WTC11 (cell line): Measurements from ENCODE around the gene RHOBTB1. TPM values are rescaled to one million over a fixed set of nuclear protein-coding genes. Genes with fewer than 3 reads are reported as not detected.

ENCODE experiments used
- ATAC-seq: fragments of 200-7000 bp; cut with Tn5 transposase; 2 replicates; pipeline ENCODE4 v1.10.0; 2021; ENCODE audit warnings: mild to moderate bottlenecking, moderate library complexity
- CTCF ChIA-PET: fragments of 300-600 bp; sonication (Branson Sonifier 250); formaldehyde crosslinking; loops from one replicate; lab custom pipeline; 2021; ENCODE audit warnings: antibody characterized with exemption; lab: Charles Lee
- POLR2A ChIA-PET: fragments of 350-600 bp; sonication (Branson Sonifier 250); formaldehyde crosslinking; loops from one replicate; lab custom pipeline; 2021; ENCODE audit warnings: antibody characterized with exemption; lab: Charles Lee
- DNase-seq: peaks from one replicate; pipeline ENCODE4 v3.0.0; 2021; ENCODE audit warnings: low spot score
- H3K27ac Mint-ChIP-seq: 2 replicates; pipeline ENCODE4 v1.8.0; 2021; ENCODE audit warnings: mixed read lengths
- H3K27me3 Mint-ChIP-seq: 2 replicates; pipeline ENCODE4 v1.8.0; 2021; ENCODE audit warnings: low read depth, mild to moderate bottlenecking, moderate library complexity, mixed read lengths
- H3K36me3 Mint-ChIP-seq: 2 replicates; pipeline ENCODE4 v1.8.0; 2021; ENCODE audit warnings: mixed read lengths
- H3K4me1 Mint-ChIP-seq: 2 replicates; pipeline ENCODE4 v1.8.0; 2022; ENCODE audit warnings: mixed read lengths
- H3K4me3 Mint-ChIP-seq: 2 replicates; pipeline ENCODE4 v1.8.0; 2021; ENCODE audit warnings: mild to moderate bottlenecking, moderate library complexity, mixed read lengths
- H3K9me3 Mint-ChIP-seq: 2 replicates; pipeline ENCODE4 v1.8.0; 2021; ENCODE audit warnings: mixed read lengths
- ATF6 ChIP-seq: sonication (generic); formaldehyde crosslinking; IDR thresholded peaks from 2 replicates; pipeline ENCODE4 v1.8.1; 2023; ENCODE audit warnings: mild to moderate bottlenecking, missing genetic modification reagents
- CBFB ChIP-seq: sonication (generic); formaldehyde crosslinking; IDR thresholded peaks from 2 replicates; pipeline ENCODE4 v1.8.1; 2022; ENCODE audit warnings: mild to moderate bottlenecking, low read depth, missing genetic modification reagents
- CREM ChIP-seq: sonication (generic); formaldehyde crosslinking; IDR thresholded peaks from 2 replicates; pipeline ENCODE4 v1.8.1; 2022; ENCODE audit warnings: mild to moderate bottlenecking, missing genetic modification reagents, moderate library complexity
- E2F5 ChIP-seq: sonication (generic); formaldehyde crosslinking; IDR thresholded peaks from 2 replicates; pipeline ENCODE4 v1.8.1; 2022; ENCODE audit warnings: mild to moderate bottlenecking, moderate library complexity, missing genetic modification reagents
- EMX1 ChIP-seq: fragments of 250-450 bp; sonication (Bioruptor Pico); IDR thresholded peaks from 2 replicates; pipeline ENCODE4 v1.8.0; 2021; ENCODE audit warnings: mild to moderate bottlenecking
- ERG ChIP-seq: fragments of 250-450 bp; sonication (Bioruptor Pico); IDR thresholded peaks from 2 replicates; pipeline ENCODE4 v1.8.0; 2021; ENCODE audit warnings: mild to moderate bottlenecking
- ESRRA ChIP-seq: sonication (generic); formaldehyde crosslinking; IDR thresholded peaks from 2 replicates; pipeline ENCODE4 v1.8.1; 2022; ENCODE audit warnings: mild to moderate bottlenecking, missing genetic modification reagents, borderline replicate concordance
- FOXJ3 ChIP-seq: sonication (generic); formaldehyde crosslinking; IDR thresholded peaks from 2 replicates; pipeline ENCODE4 v1.9.0; 2021; ENCODE audit warnings: missing genetic modification reagents, mild to moderate bottlenecking, borderline replicate concordance
- NR3C1 ChIP-seq: sonication (generic); formaldehyde crosslinking; conservative IDR thresholded peaks from 2 replicates; pipeline ENCODE4 v1.8.1; 2023; ENCODE audit warnings: low read depth, mild to moderate bottlenecking, missing genetic modification reagents
- SMAD3 ChIP-seq: sonication (generic); formaldehyde crosslinking; IDR thresholded peaks from 2 replicates; pipeline ENCODE4 v1.8.0; 2022; ENCODE audit warnings: missing genetic modification reagents, mild to moderate bottlenecking, borderline replicate concordance
- SP1 ChIP-seq: sonication (generic); formaldehyde crosslinking; conservative IDR thresholded peaks from 2 replicates; pipeline ENCODE4 v1.8.1; 2022; ENCODE audit warnings: missing genetic modification reagents
- STAT6 ChIP-seq: sonication (generic); formaldehyde crosslinking; conservative IDR thresholded peaks from 2 replicates; pipeline ENCODE4 v1.8.1; 2023; ENCODE audit warnings: mild to moderate bottlenecking, low read depth, missing genetic modification reagents, moderate library complexity
- TEAD4 ChIP-seq: sonication (generic); formaldehyde crosslinking; IDR thresholded peaks from 2 replicates; pipeline ENCODE4 v1.8.0; 2022; ENCODE audit warnings: mild to moderate bottlenecking, missing genetic modification reagents
- total RNA-seq: library from RNA; stranded (reverse); gene quantifications from 3 replicates; pipeline ENCODE4 v1.2.3, GENCODE V29; 2021
- TF ChIP-seq, protein P1 (sequence below): sonication (generic); formaldehyde crosslinking; IDR thresholded peaks from 2 replicates; pipeline ENCODE4 v1.8.0; 2022; ENCODE audit warnings: mild to moderate bottlenecking, missing genetic modification reagents
- TF ChIP-seq, protein P2 (sequence below): sonication (generic); formaldehyde crosslinking; IDR thresholded peaks from 2 replicates; pipeline ENCODE4 v1.8.1; 2023; ENCODE audit warnings: mild to moderate bottlenecking, missing genetic modification reagents, moderate library complexity
- TF ChIP-seq, protein P3 (sequence below): sonication (generic); formaldehyde crosslinking; conservative IDR thresholded peaks from 2 replicates; pipeline ENCODE4 v1.8.1; 2022; ENCODE audit warnings: mild to moderate bottlenecking, missing genetic modification reagents
- TF ChIP-seq, protein P4 (sequence below): sonication (generic); formaldehyde crosslinking; IDR thresholded peaks from 2 replicates; pipeline ENCODE4 v1.8.1; 2022; ENCODE audit warnings: low read depth, missing genetic modification reagents, borderline replicate concordance

Gene RHOBTB1
- total RNA-seq, 1 experiment from 2014 or later: 6.9 TPM

DNA sequence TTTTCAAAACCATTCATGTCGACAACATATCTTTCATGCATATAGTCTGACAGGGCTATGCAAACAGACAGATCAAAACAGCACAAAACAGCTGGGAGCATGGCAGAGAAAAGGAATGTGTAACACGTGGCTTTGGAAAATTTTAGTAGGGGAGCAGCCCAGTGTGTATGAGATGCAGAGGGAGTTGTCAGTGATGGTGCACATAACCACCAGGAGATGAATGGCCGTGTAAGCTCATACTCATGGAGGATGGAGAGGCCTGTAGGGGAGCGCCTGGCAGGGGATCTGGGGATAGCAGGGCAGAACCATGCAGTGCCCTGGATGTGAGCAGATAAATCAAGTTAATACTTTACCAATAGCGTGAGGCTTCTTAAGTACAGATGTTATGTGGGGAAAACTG lies 45.7 kb downstream of the RHOBTB1 start:
- POLR2A ChIA-PET: no interaction called here
- ATAC-seq (no peak), DNase-seq (no peak)
- H3K36me3 Mint-ChIP-seq: no peaks in the 10 kb centered on the region
- CTCF ChIA-PET: no interaction called here
- TF ChIP-seq, protein P1, sequence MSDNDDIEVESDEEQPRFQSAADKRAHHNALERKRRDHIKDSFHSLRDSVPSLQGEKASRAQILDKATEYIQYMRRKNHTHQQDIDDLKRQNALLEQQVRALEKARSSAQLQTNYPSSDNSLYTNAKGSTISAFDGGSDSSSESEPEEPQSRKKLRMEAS (CRISPR knock-in tag): no peak
- no peak for TF ChIP-seq TEAD4 (CRISPR knock-in tag)
- no peaks in the 10 kb centered on the region for H3K4me1 Mint-ChIP-seq
- H3K27ac Mint-ChIP-seq: no peak overlapping the region
- no peak overlapping the region for H3K4me3 Mint-ChIP-seq
- H3K27me3 Mint-ChIP-seq: no peaks in the 10 kb centered on the region
- no peaks in the 10 kb centered on the region for H3K9me3 Mint-ChIP-seq

GRCh38 chr10:60896810-60897209 lies 47.2 kb downstream of the RHOBTB1 start:
- ChIA-PET CTCF (interaction anchor here (0.6 kb wide), 1 partner anchor 331 kb away, joined by 3 read pairs; no protein-coding TSS in a partner anchor), POLR2A (no interaction called here)
- Mint-ChIP-seq H3K4me1 (no peaks in the 10 kb centered on the region), H3K36me3 (no peaks in the 10 kb centered on the region), H3K4me3 (no peak overlapping the region), H3K27me3 (no peaks in the 10 kb centered on the region), H3K27ac (no peak overlapping the region)
- ATAC-seq (no peak), DNase-seq (no peak)
- TF ChIP-seq, protein P2, sequence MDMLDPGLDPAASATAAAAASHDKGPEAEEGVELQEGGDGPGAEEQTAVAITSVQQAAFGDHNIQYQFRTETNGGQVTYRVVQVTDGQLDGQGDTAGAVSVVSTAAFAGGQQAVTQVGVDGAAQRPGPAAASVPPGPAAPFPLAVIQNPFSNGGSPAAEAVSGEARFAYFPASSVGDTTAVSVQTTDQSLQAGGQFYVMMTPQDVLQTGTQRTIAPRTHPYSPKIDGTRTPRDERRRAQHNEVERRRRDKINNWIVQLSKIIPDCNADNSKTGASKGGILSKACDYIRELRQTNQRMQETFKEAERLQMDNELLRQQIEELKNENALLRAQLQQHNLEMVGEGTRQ (CRISPR knock-in tag): no peak
- TF ChIP-seq FOXJ3 (CRISPR knock-in tag): no peak
- no peak for TF ChIP-seq CBFB
- no peak for TF ChIP-seq SP1
- no peak for TF ChIP-seq NR3C1 (CRISPR knock-in tag)
- no peak for TF ChIP-seq ATF6 (CRISPR knock-in tag)
- TF ChIP-seq, all 79 proteins: peak for 0
- H3K9me3 Mint-ChIP-seq: no peaks in the 10 kb centered on the region

GRCh38 chr10:60896033-60896432 lies 48.0 kb downstream of the RHOBTB1 start:
- CTCF ChIA-PET: no interaction called here
- POLR2A ChIA-PET: no interaction called here
- Mint-ChIP-seq H3K4me1 (no peaks in the 10 kb centered on the region), H3K36me3 (no peaks in the 10 kb centered on the region), H3K27ac (no peak overlapping the region), H3K4me3 (no peak overlapping the region), H3K9me3 (no peaks in the 10 kb centered on the region), H3K27me3 (no peaks in the 10 kb centered on the region)
- DNase-seq (no peak), ATAC-seq (no peak)
- no peak for TF ChIP-seq ESRRA
- no peak for TF ChIP-seq EMX1 (CRISPR knock-in tag)
- TF ChIP-seq ERG (CRISPR knock-in tag): no peak
- no peak for TF ChIP-seq E2F5 (CRISPR knock-in tag)
- no peak for TF ChIP-seq SMAD3 (CRISPR knock-in tag)
- TF ChIP-seq, protein P3, sequence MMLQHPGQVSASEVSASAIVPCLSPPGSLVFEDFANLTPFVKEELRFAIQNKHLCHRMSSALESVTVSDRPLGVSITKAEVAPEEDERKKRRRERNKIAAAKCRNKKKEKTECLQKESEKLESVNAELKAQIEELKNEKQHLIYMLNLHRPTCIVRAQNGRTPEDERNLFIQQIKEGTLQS (CRISPR knock-in tag): no peak
- no peak for TF ChIP-seq CREM
- TF ChIP-seq, protein P4, sequence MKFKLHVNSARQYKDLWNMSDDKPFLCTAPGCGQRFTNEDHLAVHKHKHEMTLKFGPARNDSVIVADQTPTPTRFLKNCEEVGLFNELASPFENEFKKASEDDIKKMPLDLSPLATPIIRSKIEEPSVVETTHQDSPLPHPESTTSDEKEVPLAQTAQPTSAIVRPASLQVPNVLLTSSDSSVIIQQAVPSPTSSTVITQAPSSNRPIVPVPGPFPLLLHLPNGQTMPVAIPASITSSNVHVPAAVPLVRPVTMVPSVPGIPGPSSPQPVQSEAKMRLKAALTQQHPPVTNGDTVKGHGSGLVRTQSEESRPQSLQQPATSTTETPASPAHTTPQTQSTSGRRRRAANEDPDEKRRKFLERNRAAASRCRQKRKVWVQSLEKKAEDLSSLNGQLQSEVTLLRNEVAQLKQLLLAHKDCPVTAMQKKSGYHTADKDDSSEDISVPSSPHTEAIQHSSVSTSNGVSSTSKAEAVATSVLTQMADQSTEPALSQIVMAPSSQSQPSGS (CRISPR knock-in tag): no peak
- no peak for TF ChIP-seq SP1
- no peak for TF ChIP-seq STAT6 (CRISPR knock-in tag)
